ENCODE measurements around the gene PTPRN2.
"Not testable (repeated sequence)": the region's sequence is repeated elsewhere in the genome, so short reads cannot be mapped to it uniquely, and the experiment has no call there.

The PTPRN2 gene

DNA sequence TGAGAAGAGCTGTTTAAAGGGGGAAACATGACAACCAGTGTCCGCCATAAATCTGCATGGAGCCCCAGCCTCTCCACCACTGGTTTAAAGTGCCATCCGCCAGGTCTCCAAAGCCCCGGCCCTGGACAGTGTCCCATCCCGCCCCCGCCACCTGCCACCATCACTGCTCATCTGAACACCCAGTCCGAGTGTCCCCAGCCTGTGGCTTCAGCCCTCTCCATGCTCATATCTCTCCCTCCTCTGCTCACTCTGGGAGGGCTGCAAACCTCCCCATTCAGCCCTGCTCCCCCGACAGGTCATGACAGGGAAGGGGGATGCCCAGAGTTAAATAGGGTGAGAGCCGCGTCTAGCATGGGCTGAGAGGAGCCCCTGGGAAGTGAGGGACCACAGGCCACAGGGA, 984.6 kb downstream of the PTPRN2 start:
- no peak for DNase-seq (ENCODE audit: low spot score)

DNA sequence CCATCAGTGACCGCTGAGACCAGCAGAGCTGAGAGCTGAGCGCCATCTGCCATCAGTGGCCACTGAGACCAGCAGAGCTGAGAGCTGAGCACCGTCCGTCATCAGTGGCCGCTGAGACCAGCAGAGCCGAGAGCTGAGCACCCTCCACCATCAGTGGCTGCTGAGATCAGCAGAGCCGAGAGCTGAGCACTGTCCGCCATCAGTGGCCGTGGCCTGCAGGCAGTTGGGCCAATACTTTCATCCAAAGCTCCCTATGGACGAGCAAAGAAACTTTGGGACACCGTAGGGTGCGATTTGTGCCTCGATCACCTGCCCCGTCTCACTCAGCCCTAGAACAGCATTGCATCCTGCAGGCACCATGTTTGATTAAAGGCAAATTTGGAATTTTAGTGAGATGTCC, 985.0 kb downstream of the PTPRN2 start:
- no peak for DNase-seq (ENCODE audit: low spot score)

GRCh38 chr7:157602156-157602555, 985.5 kb downstream of the PTPRN2 start:
- no peak for DNase-seq (ENCODE audit: low spot score)

DNA sequence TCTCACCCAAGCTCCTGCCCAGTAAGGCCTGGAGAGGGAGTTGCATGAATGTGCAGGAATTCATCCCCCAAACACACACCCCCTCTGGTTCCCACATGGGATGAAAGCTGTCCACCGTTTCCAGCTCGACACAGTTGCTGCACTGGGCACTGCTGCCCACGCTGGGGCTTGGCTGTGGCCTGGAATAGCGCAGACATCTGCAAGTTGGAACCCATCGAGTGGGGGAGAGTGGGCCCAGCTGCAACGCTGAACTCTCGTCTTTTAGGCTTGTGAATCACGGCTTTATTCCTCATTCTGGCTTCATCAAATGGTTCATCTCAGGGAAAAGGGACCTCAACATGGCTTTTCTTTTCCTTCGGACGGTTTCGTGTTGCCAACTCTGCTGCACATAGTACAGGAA, 986.1 kb downstream of the PTPRN2 start:
- no peak for DNase-seq (ENCODE audit: low spot score)

GRCh38 chr7:157599491-157599890, 988.1 kb downstream of the PTPRN2 start:
- DNase-seq (ENCODE audit: low spot score): no peak

DNA sequence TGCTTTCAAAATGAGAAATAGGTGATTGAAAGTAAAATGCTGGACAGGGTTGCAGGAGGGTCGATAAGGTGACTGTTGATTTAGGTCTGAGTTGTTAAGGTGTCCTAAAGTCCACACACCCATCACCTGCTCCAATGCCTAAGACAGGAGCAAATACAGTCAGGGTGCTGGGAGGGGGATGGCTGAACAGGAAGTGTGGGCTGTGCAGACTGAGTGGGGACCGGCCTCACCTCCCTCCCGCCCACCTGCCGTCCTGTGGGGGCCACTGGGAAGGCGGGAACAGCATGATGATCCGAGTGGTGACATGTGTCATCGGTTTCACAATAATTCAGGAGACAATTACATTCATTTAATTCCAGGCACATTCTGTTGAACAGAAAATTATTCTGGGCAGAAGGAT, 990.1 kb downstream of the PTPRN2 start:
- no peak for DNase-seq (ENCODE audit: low spot score)

DNA sequence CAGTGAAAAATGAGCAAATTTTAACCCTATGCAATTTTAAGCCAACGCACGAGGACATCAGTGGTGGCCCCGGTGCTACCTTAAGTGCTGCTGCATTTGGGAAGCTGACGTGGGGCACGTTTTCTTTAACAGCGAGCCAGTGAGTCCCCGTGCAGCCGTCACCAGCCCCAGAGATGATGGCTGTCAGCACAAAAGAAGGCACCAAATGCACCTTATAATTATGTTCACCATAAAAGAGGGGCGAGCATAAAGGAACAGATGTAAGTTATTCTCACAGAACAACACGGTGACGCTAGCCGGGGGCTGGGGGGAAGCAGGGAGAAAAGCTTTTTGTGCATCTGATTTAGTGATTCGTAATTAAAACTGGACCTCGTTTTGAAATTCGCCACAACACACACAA, 990.7 kb downstream of the PTPRN2 start:
- DNase-seq (ENCODE audit: low spot score): no peak

- DNase-seq (ENCODE audit: low spot score): no peak
Measured at GRCh38 chr7:157596471-157596870, 991.2 kb downstream of the PTPRN2 start.

DNA sequence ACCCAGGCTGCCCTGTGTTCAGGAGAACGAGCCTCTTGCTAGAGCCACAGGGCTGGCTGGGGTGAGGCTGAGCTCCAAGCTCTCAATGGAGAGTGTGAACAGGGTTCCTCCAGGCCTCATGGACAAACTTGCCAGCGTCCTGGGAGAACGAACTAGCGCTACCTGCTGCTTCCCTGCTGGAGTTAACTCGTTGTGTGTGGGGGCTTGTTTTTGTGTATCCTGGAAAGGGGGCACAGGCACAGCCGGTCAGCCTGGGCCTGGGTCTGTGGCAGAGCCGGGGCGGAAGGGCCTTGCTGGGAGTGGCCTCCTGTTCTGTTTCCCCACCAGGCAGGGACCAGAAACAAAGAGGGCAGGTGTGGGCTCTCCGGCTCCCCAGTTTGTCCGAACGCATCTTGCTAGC, 991.6 kb downstream of the PTPRN2 start:
- no peak for DNase-seq (ENCODE audit: low spot score)

GRCh38 chr7:157595086-157595855, 992.4 kb downstream of the PTPRN2 start:
- DNase-seq (ENCODE audit: low spot score): no peak

- no peak for DNase-seq (ENCODE audit: low spot score)
Measured at GRCh38 chr7:157594306-157594705, 993.3 kb downstream of the PTPRN2 start.

DNA sequence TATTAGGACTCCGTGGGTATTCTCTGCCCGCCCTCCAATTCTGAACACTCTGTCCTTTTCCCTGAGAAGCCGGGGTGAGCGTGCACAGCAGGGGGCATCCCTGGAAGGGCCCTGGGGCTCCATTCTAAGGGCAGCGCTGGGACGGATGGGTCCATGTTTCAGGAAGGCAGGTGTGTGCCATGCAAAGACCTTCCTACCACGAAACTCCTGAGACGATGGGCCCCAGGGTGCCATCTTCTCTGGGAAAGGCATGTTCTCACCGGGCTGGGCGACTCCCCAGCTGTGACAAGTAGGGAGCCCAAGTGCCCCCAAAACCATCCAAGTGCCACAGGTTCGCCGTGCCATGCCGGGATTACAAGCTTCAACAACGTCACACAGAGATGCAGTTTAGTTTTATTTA, 994.1 kb downstream of the PTPRN2 start:
- DNase-seq (ENCODE audit: low spot score): no peak

GRCh38 chr7:157592636-157593320, 994.8 kb downstream of the PTPRN2 start:
- DNase-seq (ENCODE audit: low spot score): not testable (repeated sequence)

- DNase-seq (ENCODE audit: low spot score): no peak
Measured at GRCh38 chr7:157590526-157590925, 997.1 kb downstream of the PTPRN2 start.

GRCh38 chr7:157589680-157590079, 997.9 kb downstream of the PTPRN2 start:
- no peak for DNase-seq (ENCODE audit: low spot score)

GRCh38 chr7:157587805-157588560, 999.6 kb downstream of the PTPRN2 start:
- DNase-seq (ENCODE audit: low spot score): no peak

DNA sequence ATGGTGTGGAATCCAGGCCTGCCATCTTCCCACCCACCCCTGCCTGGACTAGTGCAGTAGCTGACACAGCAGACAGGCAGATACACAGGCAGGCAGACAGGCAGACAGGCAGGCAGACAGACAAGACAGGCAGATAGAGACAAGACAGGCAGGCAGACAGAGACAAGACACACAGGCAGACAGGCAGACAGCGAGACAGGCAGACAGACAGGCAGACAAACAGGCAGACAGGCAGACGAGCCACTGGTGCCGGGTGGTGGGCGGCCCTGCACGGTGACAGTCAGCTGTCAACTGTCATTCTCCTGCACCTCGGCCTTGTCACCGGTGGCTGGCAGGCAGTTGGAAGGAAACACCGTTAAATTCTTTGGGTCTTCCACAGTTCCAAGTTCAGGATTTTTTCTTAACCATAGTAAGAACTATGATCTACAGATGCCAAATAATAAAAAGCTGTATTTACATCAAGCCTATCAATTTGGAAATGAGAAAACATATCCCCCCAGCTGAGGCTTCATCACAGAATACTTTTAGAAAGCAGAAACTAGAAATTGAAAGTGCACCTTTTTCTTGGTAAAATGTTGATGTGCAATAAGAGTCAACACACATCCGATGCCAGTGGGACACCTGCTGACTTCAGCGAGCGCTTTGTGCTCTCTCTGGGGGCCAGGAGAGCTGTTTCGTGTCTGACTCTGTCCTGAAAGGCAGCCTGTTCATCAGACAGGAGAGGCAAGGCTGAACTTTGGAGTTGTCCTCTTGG, 1000.4 kb downstream of the PTPRN2 start:
- no peak for DNase-seq (ENCODE audit: low spot score)

- DNase-seq (ENCODE audit: low spot score): no peak
Measured at GRCh38 chr7:157586426-157586955, 1001.1 kb downstream of the PTPRN2 start.

- DNase-seq (ENCODE audit: low spot score): no peak
Measured at GRCh38 chr7:157585113-157585861, 1002.3 kb downstream of the PTPRN2 start.

DNA sequence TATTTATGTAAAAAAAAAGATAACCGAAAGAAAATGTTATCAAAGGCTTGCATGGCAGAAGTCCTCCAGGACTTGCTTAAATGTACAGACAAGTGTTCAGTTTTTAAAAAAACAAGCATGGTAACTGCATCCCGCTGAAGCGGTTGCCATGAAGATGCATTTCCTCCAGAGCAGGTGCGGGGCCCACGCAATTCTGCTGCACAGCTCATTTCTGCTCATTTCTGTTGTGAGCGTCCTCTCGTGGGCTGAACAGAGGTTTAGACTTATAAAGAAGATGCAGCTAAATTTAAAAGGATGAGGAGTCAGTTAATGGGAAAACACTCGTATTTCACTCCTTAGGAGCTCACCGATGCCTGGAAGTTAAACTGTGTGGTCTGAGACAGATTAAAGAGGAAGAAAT, 1003.2 kb downstream of the PTPRN2 start:
- no peak for DNase-seq (ENCODE audit: low spot score)

DNA sequence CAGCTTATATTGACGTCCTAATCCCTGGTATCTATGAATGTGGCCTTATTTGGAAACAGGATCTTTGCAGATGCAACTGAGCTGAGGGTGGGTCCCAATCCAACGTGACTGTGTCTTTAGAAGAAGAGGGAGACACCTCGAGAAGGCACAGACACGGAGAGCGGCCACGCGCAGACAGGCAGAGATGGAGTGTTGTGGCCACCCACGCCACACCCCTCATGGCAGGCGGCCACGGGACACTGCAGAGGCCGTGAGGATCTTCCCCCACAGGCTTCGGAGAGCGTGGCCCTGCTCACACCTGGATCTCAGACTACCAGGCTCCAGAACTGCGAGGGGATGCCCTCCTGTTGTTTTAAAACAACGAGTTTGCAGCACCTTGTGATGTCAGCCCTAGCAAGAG, 1005.9 kb downstream of the PTPRN2 start:
- no peak for DNase-seq (ENCODE audit: low spot score)

Data from LoVo (cell line).